HG03196 (cell line): Measurements from ENCODE around the gene FOLR3.
"Not testable (repeated sequence)": the region's sequence is repeated elsewhere in the genome, so short reads cannot be mapped to it uniquely, and the experiment has no call there.

Experiments
- ATAC-seq: cut with Tn5 transposase; IDR thresholded peaks from one replicate; pipeline ENCODE4 v1.9.1; 2021; ENCODE audit not compliant: unreplicated experiment

Gene FOLR3

DNA sequence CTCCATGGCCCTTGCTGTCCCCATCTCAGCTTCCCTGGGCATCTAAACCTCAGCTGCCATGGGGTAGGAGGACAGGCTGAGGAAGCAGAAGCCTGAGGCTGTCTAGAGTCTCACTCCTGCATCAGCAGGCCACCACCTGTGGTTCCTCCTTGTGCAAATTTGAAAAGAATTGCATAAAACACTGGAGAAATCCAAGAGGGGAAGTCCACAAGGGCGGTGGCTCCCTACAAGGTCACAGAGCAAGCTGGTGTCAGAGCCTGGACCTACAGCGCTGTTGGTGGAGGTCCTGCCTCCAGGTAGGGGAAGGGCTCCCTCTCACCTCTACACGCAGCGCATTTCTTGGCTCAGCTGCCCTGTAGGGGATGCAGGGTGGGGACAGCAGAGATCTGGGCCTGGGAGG is at the start of gene FOLR3:
FOLR3 (plus strand) TSS at position 253 of the 400 bp plus-strand sequence. CDS start 228 bp downstream, outside the sequence.
- ATAC-seq = not testable (repeated sequence)

GRCh38 chr11:72088076-72088808 is 47.3 kb upstream of the FOLR3 start:
- ATAC-seq = no peak

- no peak for ATAC-seq
Observed at GRCh38 chr11:72091292-72091691, 44.2 kb upstream of the FOLR3 start.

DNA sequence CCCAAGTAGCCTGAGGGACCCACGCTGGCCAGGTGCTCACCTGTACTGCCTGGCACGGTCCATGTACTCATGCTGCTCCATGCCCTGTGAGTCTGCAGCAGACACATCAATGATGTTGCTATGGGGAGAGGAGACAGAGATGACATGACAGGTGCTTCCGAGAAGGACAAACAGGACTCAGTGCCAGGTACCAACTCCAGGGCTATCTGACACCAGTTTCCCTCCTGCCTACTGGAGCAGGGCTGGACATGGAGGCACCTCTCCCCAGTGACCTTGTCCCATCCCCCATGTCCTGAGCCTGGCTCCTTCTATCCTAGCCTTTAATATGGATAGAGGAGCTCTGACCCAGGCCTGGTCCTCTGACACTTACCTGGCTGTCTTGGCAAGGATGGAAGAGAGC is 36.8 kb upstream of the FOLR3 start:
- no peak for ATAC-seq

DNA sequence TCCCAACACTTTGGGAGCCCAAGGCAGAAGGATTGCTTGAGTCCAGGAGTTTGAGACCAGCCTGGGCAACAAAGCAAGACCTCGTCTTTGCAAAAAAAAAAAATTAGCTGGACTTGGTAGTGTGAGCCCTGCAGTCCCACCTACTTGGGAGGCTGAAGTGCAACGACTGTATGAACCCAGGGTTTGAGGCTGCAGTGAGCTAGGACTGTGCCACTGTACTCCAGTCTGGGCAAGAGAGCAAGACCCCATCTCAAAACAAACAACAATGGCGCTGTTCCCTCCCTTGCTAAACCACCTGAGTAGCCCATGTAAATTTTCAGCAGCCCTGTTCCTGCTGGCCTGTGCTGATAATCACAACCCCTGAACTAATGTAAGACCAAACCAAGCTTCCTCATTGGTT is 35.5 kb upstream of the FOLR3 start:
- no peak for ATAC-seq

DNA sequence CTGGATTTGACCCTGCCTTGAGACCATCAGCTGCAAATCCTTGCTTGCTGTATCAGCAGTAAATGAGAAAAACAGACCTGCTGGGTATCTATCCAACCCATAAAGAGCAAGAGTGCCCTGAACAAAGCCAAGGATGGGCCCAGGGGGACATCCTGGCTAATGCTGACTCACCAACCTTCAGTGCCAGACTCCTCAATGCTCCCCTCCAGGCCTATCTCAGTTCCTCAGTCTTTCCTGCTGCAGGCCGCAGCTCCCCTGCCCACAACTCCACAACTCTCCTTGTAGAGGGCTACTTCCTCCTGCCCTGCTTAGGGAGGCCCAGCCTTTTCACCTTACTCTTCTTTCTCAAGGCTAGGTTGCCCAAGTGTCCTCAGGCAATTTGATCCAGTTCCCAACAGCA is 35.1 kb upstream of the FOLR3 start:
- ATAC-seq = no peak

DNA sequence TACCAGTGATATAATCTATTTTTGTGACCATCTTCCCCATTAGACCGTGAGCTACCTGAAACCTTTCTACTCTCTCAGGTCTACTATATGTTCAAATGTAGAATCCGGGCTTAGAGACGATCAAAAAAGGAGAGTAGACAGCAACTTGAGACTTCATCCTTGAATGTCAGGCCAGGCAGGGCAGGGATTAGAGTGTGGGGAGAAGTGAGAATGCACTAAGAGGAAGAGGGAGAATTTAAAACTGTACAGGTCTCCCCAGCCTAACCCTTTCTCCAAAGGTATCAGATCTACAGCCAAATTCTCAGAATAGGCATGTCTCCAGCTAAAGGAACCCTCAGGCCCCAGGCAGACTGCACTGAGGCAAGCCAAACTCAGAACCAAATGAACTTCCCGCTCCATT is 33.4 kb upstream of the FOLR3 start:
- no peak for ATAC-seq

- no peak for ATAC-seq
Observed at GRCh38 chr11:72102631-72102945, 32.9 kb upstream of the FOLR3 start.

- ATAC-seq = peak; percentile 80
Observed at GRCh38 chr11:72102946-72103753, 32.4 kb upstream of the FOLR3 start, which contains the start of gene LAMTOR1. TSS of gene LAMTOR1 (minus strand) at chr11:72103297. CDS start at chr11:72103224, 73 bp downstream.

- ATAC-seq = no peak
Observed at GRCh38 chr11:72103754-72104167, 31.8 kb upstream of the FOLR3 start.

GRCh38 chr11:72105888-72106287 is 29.6 kb upstream of the FOLR3 start, which contains the start of gene TOMT:
TSS of gene TOMT (plus strand) at chr11:72105924. CDS start at chr11:72105952, 28 bp downstream.
- ATAC-seq = no peak

DNA sequence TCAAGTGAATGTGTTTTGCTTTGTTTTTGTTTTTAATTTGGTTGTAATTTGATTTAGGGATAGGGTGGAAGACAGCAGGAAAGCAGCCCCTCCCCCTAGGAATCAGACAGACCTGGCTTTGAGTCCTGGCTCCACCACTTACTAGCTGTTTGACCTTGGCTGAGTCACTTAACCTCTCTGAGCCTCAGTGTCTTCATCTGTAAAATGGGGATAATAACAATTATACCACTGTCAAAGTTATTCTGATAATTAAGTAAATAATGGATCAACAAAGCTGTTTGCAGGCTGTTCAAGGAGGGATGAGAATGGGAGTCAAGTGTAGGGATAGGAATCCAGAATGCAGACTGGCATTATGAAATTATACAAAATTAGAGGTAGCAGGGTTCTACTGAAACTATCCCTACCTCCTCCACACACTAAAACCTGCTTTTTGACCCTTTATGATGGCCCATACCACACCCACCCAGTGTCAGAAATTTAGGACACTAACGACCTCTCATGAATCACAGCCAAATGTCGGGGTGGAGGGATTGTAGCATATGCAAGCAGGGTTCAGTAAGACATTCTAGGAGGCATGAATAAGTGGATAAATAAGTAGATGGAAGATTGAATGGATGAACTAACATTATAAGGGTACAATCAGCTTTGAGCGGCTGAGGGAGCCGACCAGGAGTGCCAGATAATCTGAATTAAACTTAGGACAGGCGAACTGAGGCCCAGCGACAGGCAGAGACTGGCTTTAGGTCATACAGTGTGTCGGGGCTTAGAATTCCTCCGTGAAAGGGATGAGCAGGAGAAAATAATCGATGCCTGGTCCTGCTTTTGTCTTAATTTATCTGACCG is 24.0 kb upstream of the FOLR3 start:
- no peak for ATAC-seq

DNA sequence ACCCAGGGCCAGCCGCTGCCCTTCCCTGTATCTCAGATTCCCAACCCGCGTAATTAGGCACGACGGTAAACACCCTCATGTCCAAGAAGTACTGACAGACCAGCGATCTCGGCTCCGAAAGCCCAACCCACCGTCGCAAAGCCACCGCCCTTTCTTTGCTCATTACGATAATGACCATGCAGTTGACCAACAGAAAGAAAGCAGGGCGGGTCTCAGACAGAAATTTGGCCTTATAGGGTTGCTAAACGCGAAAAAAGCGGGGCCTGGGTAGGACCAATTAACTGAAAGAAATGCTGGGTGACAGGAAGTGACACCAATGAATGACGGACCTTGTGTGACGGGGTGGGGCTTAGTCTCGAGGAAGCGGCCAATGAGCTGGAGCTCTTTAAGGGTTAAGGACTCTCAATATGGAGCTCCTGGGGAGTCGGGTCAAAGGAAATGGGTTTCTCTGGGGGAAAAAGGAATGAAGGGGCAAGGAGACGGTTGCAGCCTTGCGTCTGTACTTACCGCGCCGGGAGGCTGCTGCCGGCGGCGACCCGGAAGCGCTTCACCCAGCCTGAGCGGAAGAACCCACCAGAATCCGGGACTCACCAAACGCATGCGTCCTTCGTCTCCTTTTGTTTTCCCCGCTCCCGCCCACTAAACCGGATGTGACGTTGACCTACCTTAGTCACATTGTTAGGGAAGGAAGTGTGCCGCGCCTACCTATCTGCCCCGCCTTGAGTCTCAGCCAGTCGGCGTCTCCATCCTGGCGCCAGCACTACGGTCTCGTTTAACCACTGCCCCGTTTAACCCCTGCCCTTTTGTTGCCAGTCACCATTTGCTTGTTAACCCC is 23.2 kb upstream of the FOLR3 start, which contains the start of gene ANAPC15:
ANAPC15 (minus strand) TSS at position 553 of the 835 bp plus-strand sequence. CDS start 1,419 bp downstream, outside the sequence.
- ATAC-seq = peak; percentile 86

- no peak for ATAC-seq
Observed at GRCh38 chr11:72112978-72113808, 22.3 kb upstream of the FOLR3 start.

DNA sequence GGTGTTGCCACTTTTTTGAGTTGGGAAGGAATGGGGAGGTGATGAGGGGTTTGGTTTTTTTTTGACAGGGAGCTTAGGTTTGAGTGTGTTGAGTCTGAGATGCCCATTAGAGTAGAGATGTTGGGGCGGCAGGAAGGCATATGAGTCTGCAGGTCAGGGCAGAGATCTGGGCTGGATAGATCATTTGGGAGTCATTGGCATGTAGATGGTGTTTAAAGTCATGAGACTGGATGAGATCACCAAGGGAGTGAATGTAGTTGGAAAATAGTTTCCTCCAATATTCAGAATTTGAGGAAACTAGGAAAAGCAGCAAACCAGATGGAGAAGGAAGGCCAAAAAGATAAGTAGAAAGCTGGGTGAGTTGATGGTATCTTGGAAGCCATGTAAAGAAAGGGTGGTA is 21.0 kb upstream of the FOLR3 start:
- no peak for ATAC-seq

DNA sequence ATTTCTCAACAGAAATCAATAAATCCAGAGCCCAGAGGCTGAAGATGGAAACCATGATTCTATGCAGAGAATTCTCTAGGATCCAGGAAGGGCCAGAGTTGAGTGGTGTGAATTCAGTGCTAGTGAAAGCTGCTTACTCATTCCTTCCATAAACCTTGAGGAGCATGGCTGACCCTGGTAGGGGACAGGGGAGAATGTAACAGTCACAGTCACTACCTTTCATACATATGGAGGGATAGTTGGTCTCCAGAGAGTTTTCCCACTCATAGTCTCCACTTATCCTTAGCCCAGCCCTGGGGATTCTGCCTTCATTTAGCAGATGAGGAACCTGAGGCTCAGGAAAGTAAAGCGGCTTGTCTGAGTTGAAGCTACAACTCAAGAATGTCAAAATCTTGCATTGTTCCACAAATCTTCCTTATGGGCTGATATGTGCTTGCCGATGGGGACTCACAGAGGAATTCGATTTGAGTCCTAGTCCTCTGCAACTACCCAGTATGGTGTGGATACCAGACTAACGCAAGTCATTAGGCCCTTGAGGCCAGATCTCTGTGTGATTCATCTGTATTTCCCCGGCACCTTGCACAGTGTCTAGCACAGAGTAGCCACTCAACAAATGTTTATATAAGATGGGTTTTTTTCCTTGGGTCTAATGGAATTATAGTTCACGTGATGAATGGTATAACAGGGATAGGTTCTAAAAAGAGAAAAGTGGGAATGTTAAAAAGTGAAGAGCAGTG is 19.3 kb upstream of the FOLR3 start:
- no peak for ATAC-seq

DNA sequence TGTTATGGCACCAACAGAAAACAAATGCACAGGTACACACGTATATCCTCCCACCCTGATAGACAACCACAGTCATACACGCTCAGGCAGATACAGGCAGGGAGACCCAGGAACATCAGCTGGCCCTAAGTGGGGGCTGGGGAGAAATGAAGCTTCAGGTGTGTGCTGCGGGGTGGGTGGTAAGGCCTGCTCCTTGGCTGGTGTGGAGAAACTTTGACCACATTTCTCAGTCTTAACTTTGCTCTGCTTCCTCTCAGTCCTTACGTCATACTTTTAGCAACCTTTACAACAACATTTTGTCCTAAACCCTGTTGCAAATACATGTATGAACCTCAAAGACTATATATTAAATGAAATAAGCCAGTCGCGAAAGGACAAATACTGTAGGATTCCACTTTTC is 16.3 kb upstream of the FOLR3 start:
- no peak for ATAC-seq

GRCh38 chr11:72120930-72121329 is 14.6 kb upstream of the FOLR3 start:
- no peak for ATAC-seq

- ATAC-seq = no peak
Observed at GRCh38 chr11:72122607-72123006, 12.9 kb upstream of the FOLR3 start.
